GM23338 (cell line): ENCODE results near the gene SLC9A1. TPM values are rescaled to one million over a fixed set of nuclear protein-coding genes. Genes with fewer than 3 reads are reported as not detected.

Experiments used
- ATAC-seq: fragments of 200-7000 bp; cut with Tn5 transposase; 3 replicates; pipeline ENCODE4 v1.9.1; 2020
- DNase-seq: peaks from one replicate; pipeline ENCODE4 v3.0.0-alpha.2; 2015; ENCODE audit warnings: low spot score
- H2AFZ ChIP-seq: fragments of 200-600 bp; sonication (generic); 2 replicates; pipeline ENCODE4 v1.8.0; 2016; ENCODE audit warnings: antibody characterized with exemption, mild to moderate bottlenecking, moderate library complexity
- H3F3A ChIP-seq: fragments of 200-600 bp; sonication (generic); replicated peaks from 2 replicates; pipeline ENCODE4 v1.8.0; 2017; ENCODE audit warnings: antibody characterized with exemption, mixed run types, low read depth
- H3K27ac ChIP-seq: fragments of 200-600 bp; sonication (generic); 2 replicates; pipeline ENCODE4 v1.6.1; 2016; ENCODE audit warnings: low read depth
- H3K27me3 ChIP-seq: fragments of 200-600 bp; sonication (generic); 2 replicates; pipeline ENCODE4 v1.8.0; 2016; ENCODE audit warnings: mild to moderate bottlenecking, mixed run types, moderate library complexity; ENCODE audit not compliant: insufficient read depth
- H3K36me3 ChIP-seq: fragments of 200-600 bp; sonication (generic); 2 replicates; pipeline ENCODE4 v1.8.0; 2016; ENCODE audit warnings: mild to moderate bottlenecking; ENCODE audit not compliant: insufficient read depth
- H3K4me1 ChIP-seq: fragments of 200-600 bp; sonication (generic); 2 replicates; pipeline ENCODE4 v1.8.0; 2016; ENCODE audit warnings: mild to moderate bottlenecking, moderate library complexity; ENCODE audit not compliant: insufficient read depth
- H3K4me2 ChIP-seq: fragments of 200-600 bp; sonication (generic); 2 replicates; pipeline ENCODE4 v1.7.1; 2017; ENCODE audit warnings: mixed run types
- H3K4me3 ChIP-seq: fragments of 200-600 bp; sonication (generic); 2 replicates; pipeline ENCODE4 v1.6.1; 2016; ENCODE audit warnings: mixed run types
- H3K79me2 ChIP-seq: fragments of 200-600 bp; sonication (generic); replicated peaks from 2 replicates; pipeline ENCODE4 v1.8.0; 2017; ENCODE audit warnings: mild to moderate bottlenecking; ENCODE audit not compliant: insufficient read depth
- H3K9me2 ChIP-seq: fragments of 200-600 bp; sonication (generic); 2 replicates; pipeline ENCODE4 v1.8.0; 2017; ENCODE audit not compliant: insufficient read depth
- H4K20me1 ChIP-seq: fragments of 200-600 bp; sonication (generic); replicated peaks from 2 replicates; pipeline ENCODE4 v1.8.0; 2017; ENCODE audit warnings: mild to moderate bottlenecking; ENCODE audit not compliant: insufficient read depth
- H3K27ac Mint-ChIP-seq: 2 replicates; pipeline ENCODE4 v1.8.0; 2020; ENCODE audit warnings: inconsistent platforms, mild to moderate bottlenecking, moderate library complexity, mixed read lengths
- H3K27me3 Mint-ChIP-seq: 3 replicates; pipeline ENCODE4 v1.8.0; 2022; ENCODE audit warnings: low read depth, mild to moderate bottlenecking, moderate library complexity, mixed read lengths, inconsistent platforms; ENCODE audit not compliant: insufficient read depth, poor library complexity
- H3K36me3 Mint-ChIP-seq: 3 replicates; pipeline ENCODE4 v1.8.0; 2021; ENCODE audit warnings: low read depth, mild to moderate bottlenecking, inconsistent platforms, moderate library complexity, mixed read lengths
- H3K4me1 Mint-ChIP-seq: 3 replicates; pipeline ENCODE4 v1.8.0; 2020; ENCODE audit warnings: mild to moderate bottlenecking, inconsistent platforms, mixed read lengths
- H3K4me3 Mint-ChIP-seq: 3 replicates; pipeline ENCODE4 v1.8.0; 2021; ENCODE audit warnings: moderate library complexity, mild to moderate bottlenecking, inconsistent platforms, mixed read lengths
- H3K9me3 Mint-ChIP-seq: 3 replicates; pipeline ENCODE4 v1.8.0; 2020; ENCODE audit warnings: moderate library complexity, mild to moderate bottlenecking, inconsistent platforms, mixed read lengths
- CREB1 ChIP-seq: fragments of 250-450 bp; sonication (Bioruptor Pico); IDR thresholded peaks from 2 replicates; pipeline ENCODE4 v1.5.0; 2020; ENCODE audit warnings: low read depth, mild to moderate bottlenecking, moderate library complexity
- CTCF ChIP-seq, 2 experiments: fragments of 200-600 bp in 1 of 2; sonication (generic) in 1 of 2; conservative IDR thresholded peaks; 2 replicates each; pipeline versions ENCODE4 v1.5.1 to v1.6.1; 2016 to 2017; ENCODE audit warnings: antibody characterized with exemption in 2 of 2, low read depth in 2 of 2, mild to moderate bottlenecking in 2 of 2, moderate library complexity in 1 of 2
- ETS1 ChIP-seq: IDR thresholded peaks from 2 replicates; pipeline ENCODE4 v1.6.1; 2016; ENCODE audit warnings: antibody characterized with exemption
- EZH2 ChIP-seq: fragments of 200-600 bp; sonication (generic); IDR thresholded peaks from one replicate; pipeline ENCODE4 v1.8.0; 2017; ENCODE audit warnings: antibody characterized with exemption, mild to moderate bottlenecking, low read depth; ENCODE audit not compliant: unreplicated experiment
- EZH2phosphoT487 ChIP-seq: fragments of 200-600 bp; sonication (generic); IDR thresholded peaks from one replicate; pipeline ENCODE4 v1.8.1; 2018; ENCODE audit warnings: antibody characterized with exemption; ENCODE audit not compliant: unreplicated experiment
- JUNB ChIP-seq: IDR thresholded peaks from one replicate; pipeline ENCODE4 v1.6.1; 2016; ENCODE audit warnings: antibody characterized with exemption; ENCODE audit not compliant: unreplicated experiment
- NANOG ChIP-seq: IDR thresholded peaks from 2 replicates; pipeline ENCODE4 v1.6.1; 2016; ENCODE audit warnings: antibody characterized with exemption, borderline replicate concordance
- POLR2AphosphoS5 ChIP-seq: IDR thresholded peaks from 2 replicates; pipeline ENCODE4 v1.6.1; 2016; ENCODE audit warnings: antibody characterized with exemption, low read depth
- REST ChIP-seq: IDR thresholded peaks from one replicate; pipeline ENCODE4 v1.6.1; 2018; ENCODE audit warnings: antibody characterized with exemption; ENCODE audit not compliant: unreplicated experiment
- STAT1 ChIP-seq: IDR thresholded peaks from one replicate; pipeline ENCODE4 v1.6.1; 2016; ENCODE audit warnings: antibody characterized with exemption; ENCODE audit not compliant: unreplicated experiment
- ZNF114 ChIP-seq: fragments of 250-450 bp; sonication (Bioruptor Pico); IDR thresholded peaks from 2 replicates; pipeline ENCODE4 v1.5.0; 2020; ENCODE audit warnings: mild to moderate bottlenecking, moderate library complexity
- ZNF331 ChIP-seq: fragments of 250-450 bp; sonication (Bioruptor Pico); IDR thresholded peaks from 2 replicates; pipeline ENCODE4 v1.5.0; 2020; ENCODE audit warnings: low read depth, mild to moderate bottlenecking, moderate library complexity
- ZNF462 ChIP-seq: fragments of 250-450 bp; sonication (Bioruptor Pico); IDR thresholded peaks from 2 replicates; pipeline ENCODE4 v1.5.0; 2020; ENCODE audit warnings: mild to moderate bottlenecking, moderate library complexity
- polyA plus RNA-seq: library from polyadenylated mRNA; unstranded; fragments of >200 nt; fragmentation: Nextera tagmentation; extraction: Ambion mirVana; gene quantifications from 2 replicates; pipeline ENCODE4 v1.2.1, GENCODE V29; 2016
- total RNA-seq: library from RNA; depleted of rRNA; stranded (reverse); fragments of >200 nt; shearing (Covaris generic); gene quantifications from 2 replicates; pipeline ENCODE4 v1.2.3, GENCODE V29; 2014

SLC9A1 gene
- total and polyA plus RNA-seq, 2 experiments from 2014 or later = 10.4 to 22.3 TPM

- H2AFZ ChIP-seq = no peak overlapping the region
- Mint-ChIP-seq H3K36me3 (peaks cover 14% of the 10 kb centered on the region; the same call in 2 of the 3 replicates), H3K9me3 (no peaks in the 10 kb centered on the region), H3K27me3 (peaks cover 3% of the 10 kb centered on the region), H3K4me3 (no peak overlapping the region), H3K27ac (no peak overlapping the region), H3K4me1 (peaks cover 12% of the 10 kb centered on the region; the same call in 2 of the 3 replicates)
- H3K4me1 ChIP-seq = no peaks in the 10 kb centered on the region; the same call in 1 of the 2 replicates
- no peak overlapping the region for H3K27ac ChIP-seq
- H3K79me2 ChIP-seq = no peaks in the 10 kb centered on the region
- no peak overlapping the region for H3K4me2 ChIP-seq
- no peak for DNase-seq
- TF ChIP-seq NANOG (no peak), EZH2 (no peak), CTCF (conservative IDR thresholded peaks at IDR 0.05; ENCODE audit: low read depth in 2 of 2) (no peak), ZNF331 (CRISPR knock-in tag) (no peak), ZNF114 (no peak), EZH2phosphoT487 (no peak), POLR2AphosphoS5 (no peak), STAT1 (no peak), ZNF462 (CRISPR knock-in tag) (no peak), REST (no peak), ETS1 (no peak), CREB1 (CRISPR knock-in tag) (no peak), JUNB (no peak)
- no peaks in the 10 kb centered on the region for H3K36me3 ChIP-seq
- H4K20me1 ChIP-seq = no peaks in the 10 kb centered on the region
- no peaks in the 10 kb centered on the region for H3K9me2 ChIP-seq
- ATAC-seq = no peak
- no peak overlapping the region for H3K4me3 ChIP-seq
- H3F3A ChIP-seq = no peaks in the 10 kb centered on the region
- no peaks in the 10 kb centered on the region for H3K27me3 ChIP-seq
Observed at GRCh38 chr1:27108588-27108987, 46.3 kb downstream of the SLC9A1 start.
